GM12878 (cell line): Measurements from ENCODE around the gene C11orf91. TPM values are rescaled to one million over a fixed set of nuclear protein-coding genes. Genes with fewer than 3 reads are reported as not detected.

Experiments used
- ATAC-seq: fragments of 200-7000 bp; cut with Tn5 transposase; 3 replicates; pipeline ENCODE4 v1.9.1; 2020; ENCODE audit warnings: mild to moderate bottlenecking, moderate library complexity
- BruUV-seq: library from RNA; stranded (reverse); fragments of 400-500 nt; replicated peaks from 2 replicates; lab custom pipeline; 2021; lab: Mats Ljungman, UMichigan
- CTCF ChIA-PET: fragments of 300-600 bp; sonication (Branson Sonifier 250); formaldehyde crosslinking; extraction: SDS; loops from one replicate; lab custom pipeline; 2021; ENCODE audit warnings: inconsistent platforms; lab: Yijun Ruan, JAX
- POLR2A ChIA-PET: fragments of 350-600 bp; formaldehyde crosslinking; extraction: SDS; loops from one replicate; lab custom pipeline; 2021; ENCODE audit warnings: inconsistent platforms; lab: Charles Lee
- RAD21 ChIA-PET: fragments of 300-600 bp; sonication (Branson Sonifier 250); formaldehyde crosslinking; loops from one replicate; lab custom pipeline; 2023; ENCODE audit warnings: antibody characterized with exemption; ENCODE audit not compliant: unreplicated experiment; lab: Charles Lee
- SMC1A ChIA-PET: fragments of 300-600 bp; sonication (Branson Sonifier 250); formaldehyde crosslinking; loops from one replicate; lab custom pipeline; 2023; ENCODE audit not compliant: unreplicated experiment, uncharacterized antibody; lab: Charles Lee
- DNase-seq: peaks from one replicate; pipeline ENCODE4 v3.0.0-alpha.2; 2011; ENCODE audit warnings: low read depth, low spot score
- FAIRE-seq: peaks from 3 replicates; lab custom pipeline; 2011; peaks lifted over from hg19 to GRCh38; lab: Jason Lieb, UNC
- H2AFZ ChIP-seq: 2 replicates; pipeline ENCODE4 v1.6.0; 2011; ENCODE audit warnings: low read depth, low read length, control low read depth; ENCODE audit not compliant: control insufficient read depth
- H3K27ac ChIP-seq: 2 replicates; pipeline ENCODE4 v1.5.1; 2011; ENCODE audit warnings: control low read depth; ENCODE audit not compliant: control insufficient read depth, insufficient read depth
- H3K27me3 ChIP-seq, 2 experiments: replicated peaks in 1 of 2; 2 replicates each; pipeline versions ENCODE4 v1.6.0 to v1.6.1; 2011; ENCODE audit warnings: low read length in 1 of 2; ENCODE audit not compliant: control insufficient read depth in 2 of 2, insufficient read depth in 2 of 2
- H3K36me3 ChIP-seq, 2 experiments: 2 replicates each; pipeline ENCODE4 v1.5.1; 2011; ENCODE audit warnings: low read length in 1 of 2; ENCODE audit not compliant: control insufficient read depth in 2 of 2, insufficient read depth in 2 of 2
- H3K4me1 ChIP-seq: 2 replicates; pipeline ENCODE4 v1.6.1; 2011; ENCODE audit warnings: mild to moderate bottlenecking, low read length, moderate library complexity, mixed read lengths; ENCODE audit not compliant: control insufficient read depth, insufficient read depth
- H3K4me2 ChIP-seq: 2 replicates; pipeline ENCODE4 v1.6.0; 2011; ENCODE audit warnings: control low read depth; ENCODE audit not compliant: control insufficient read depth, insufficient read depth
- H3K4me3 ChIP-seq: fragments of 200-600 bp; sonication (generic); 2 replicates; pipeline ENCODE4 v1.5.1; 2016
- H3K79me2 ChIP-seq: 2 replicates; pipeline ENCODE4 v1.6.0; 2011; ENCODE audit warnings: low read length; ENCODE audit not compliant: control insufficient read depth, insufficient read depth
- H3K9ac ChIP-seq: 2 replicates; pipeline ENCODE4 v1.8.0; 2011; ENCODE audit warnings: low read length, control low read depth, mixed read lengths; ENCODE audit not compliant: control insufficient read depth, insufficient read depth
- H3K9me3 ChIP-seq: replicated peaks from 3 replicates; pipeline ENCODE4 v1.5.1; 2011; ENCODE audit warnings: mild to moderate bottlenecking, low read length; ENCODE audit not compliant: control insufficient read depth, insufficient read depth
- H4K20me1 ChIP-seq: 2 replicates; pipeline ENCODE4 v1.6.0; 2011; ENCODE audit not compliant: control insufficient read depth, insufficient read depth
- BHLHE40 ChIP-seq, 2 experiments: fragments of 450-650 bp in 1 of 2; IDR thresholded peaks; 2 replicates each; pipeline ENCODE4 v1.6.1; 2011 to 2017; ENCODE audit warnings: low read depth in 2 of 2, borderline replicate concordance in 1 of 2, improper control_type of control experiment in 1 of 2, low read length in 1 of 2, mild to moderate bottlenecking in 1 of 2
- HDAC6 ChIP-seq: fragments of 200-600 bp; sonication (generic); IDR thresholded peaks from one replicate; pipeline ENCODE4 v1.8.0; 2017; ENCODE audit warnings: antibody characterized with exemption; ENCODE audit not compliant: unreplicated experiment
- MEF2A ChIP-seq: IDR thresholded peaks from 2 replicates; pipeline ENCODE4 v1.6.1; 2011; ENCODE audit warnings: low read depth, mild to moderate bottlenecking, low read length, moderate library complexity; ENCODE audit not compliant: insufficient read depth
- NFYA ChIP-seq: IDR thresholded peaks from 2 replicates; pipeline ENCODE4 v1.6.1; 2011; ENCODE audit warnings: low read depth, mild to moderate bottlenecking, low read length, improper control_type of control experiment, borderline replicate concordance
- SMC3 ChIP-seq: IDR thresholded peaks from 2 replicates; pipeline ENCODE4 v1.6.1; 2011; ENCODE audit warnings: low read length, improper control_type of control experiment, borderline replicate concordance
- YY1 ChIP-seq: IDR thresholded peaks from 2 replicates; pipeline ENCODE4 v1.6.1; 2011; ENCODE audit warnings: low read depth, mild to moderate bottlenecking, low read length
- ZBTB33 ChIP-seq: fragments of 450-650 bp; IDR thresholded peaks from 2 replicates; pipeline ENCODE4 v1.6.1; 2017; ENCODE audit warnings: mild to moderate bottlenecking
- WGBS: methylation state at CpG from one replicate; pipeline ENCODE4 v1.1.6; 2016; ENCODE audit warnings: low lambda C conversion rate; ENCODE audit not compliant: insufficient replicate concordance, insufficient coverage; ENCODE audit errors: missing lambda C conversion rate; 5-methylcytosine and 5-hydroxymethylcytosine counted together
- in situ Hi-C: fragments of 300-500 bp; cut with MboI; formaldehyde crosslinking; loops from 9 replicates; pipeline ENCODE4 v1.14.3; 2018; ENCODE audit warnings: mixed read lengths
- intact Hi-C: fragments of 100-400 bp; cut with micrococcal nuclease; formaldehyde crosslinking; loops from one replicate; pipeline ENCODE4 v1.14.2; 2022; ENCODE audit not compliant: unreplicated experiment
- polyA plus RNA-seq, 11 experiments: library from polyadenylated mRNA; depleted of rRNA in 4 of 11; unstranded in 6 of 11; stranded (reverse) in 5 of 11; fragments of >200 nt; fragmentation: Nextera tagmentation in 4 of 11; fragmentation: Illumina TruSeq in 1 of 11; extraction: Ambion mirVana in 4 of 11; extraction: Trizol in 1 of 11; gene quantifications; 1 replicate in 1 of 11; 2 replicates in 10 of 11; pipeline versions ENCODE4 v1.2.1 to v1.2.3, GENCODE V29; 2011 to 2016; ENCODE audit warnings: inconsistent platforms in 2 of 11, missing spikeins in 2 of 11, low read depth in 1 of 11
- total RNA-seq, 4 experiments: library from RNA; depleted of rRNA in 3 of 4; stranded (reverse); fragments of >200 nt in 3 of 4; fragmentation: Illumina TruSeq in 1 of 4; extraction: Trizol in 1 of 4; gene quantifications; 2 replicates each; pipeline versions ENCODE4 v1.2.1 to v1.2.3, GENCODE V29; 2013 to 2021
- TF ChIP-seq, protein P1 (sequence below): fragments of 450-650 bp; IDR thresholded peaks from 2 replicates; pipeline ENCODE4 v1.6.1; 2016; ENCODE audit warnings: mild to moderate bottlenecking
- TF ChIP-seq, protein P2 (sequence below): IDR thresholded peaks from 2 replicates; pipeline ENCODE4 v1.6.1; 2012; ENCODE audit warnings: mild to moderate bottlenecking, low read depth, low read length

The C11orf91 gene
- total and polyA plus RNA-seq, 10 of the 15 experiments (the other 5 are each of a cell fraction or from before 2014, with no cell fraction given): not detected

- Histone ChIP-seq H3K36me3 (no peaks in the 10 kb centered on the region), H3K27ac (no peak overlapping the region), H3K9me3 (no peaks in the 10 kb centered on the region), H3K4me1 (peaks cover 10% of the 10 kb centered on the region), H3K4me3 (no peak overlapping the region), H4K20me1 (no peaks in the 10 kb centered on the region), H3K4me2 (no peak overlapping the region), H3K79me2 (no peaks in the 10 kb centered on the region), H2AFZ (no peak overlapping the region), H3K27me3 (no peaks in the 10 kb centered on the region), H3K9ac (no peak overlapping the region)
- RAD21 ChIA-PET: no interaction called here
- no peak for DNase-seq
- TF ChIP-seq MEF2A (no peak), SMC3 (no peak), HDAC6 (no peak), YY1 (peak; percentile 80), NFYA (no peak), ZBTB33 (no peak), BHLHE40 (IDR thresholded peaks at IDR 0.05; ENCODE audit: borderline replicate concordance in 1 of 2, low read depth in 2 of 2, low read length in 1 of 2) (no peak)
- TF ChIP-seq, protein P1, sequence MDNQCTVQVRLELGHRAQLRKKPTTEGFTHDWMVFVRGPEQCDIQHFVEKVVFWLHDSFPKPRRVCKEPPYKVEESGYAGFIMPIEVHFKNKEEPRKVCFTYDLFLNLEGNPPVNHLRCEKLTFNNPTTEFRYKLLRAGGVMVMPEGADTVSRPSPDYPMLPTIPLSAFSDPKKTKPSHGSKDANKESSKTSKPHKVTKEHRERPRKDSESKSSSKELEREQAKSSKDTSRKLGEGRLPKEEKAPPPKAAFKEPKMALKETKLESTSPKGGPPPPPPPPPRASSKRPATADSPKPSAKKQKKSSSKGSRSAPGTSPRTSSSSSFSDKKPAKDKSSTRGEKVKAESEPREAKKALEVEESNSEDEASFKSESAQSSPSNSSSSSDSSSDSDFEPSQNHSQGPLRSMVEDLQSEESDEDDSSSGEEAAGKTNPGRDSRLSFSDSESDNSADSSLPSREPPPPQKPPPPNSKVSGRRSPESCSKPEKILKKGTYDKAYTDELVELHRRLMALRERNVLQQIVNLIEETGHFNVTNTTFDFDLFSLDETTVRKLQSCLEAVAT: no peak
- TF ChIP-seq, protein P2, sequence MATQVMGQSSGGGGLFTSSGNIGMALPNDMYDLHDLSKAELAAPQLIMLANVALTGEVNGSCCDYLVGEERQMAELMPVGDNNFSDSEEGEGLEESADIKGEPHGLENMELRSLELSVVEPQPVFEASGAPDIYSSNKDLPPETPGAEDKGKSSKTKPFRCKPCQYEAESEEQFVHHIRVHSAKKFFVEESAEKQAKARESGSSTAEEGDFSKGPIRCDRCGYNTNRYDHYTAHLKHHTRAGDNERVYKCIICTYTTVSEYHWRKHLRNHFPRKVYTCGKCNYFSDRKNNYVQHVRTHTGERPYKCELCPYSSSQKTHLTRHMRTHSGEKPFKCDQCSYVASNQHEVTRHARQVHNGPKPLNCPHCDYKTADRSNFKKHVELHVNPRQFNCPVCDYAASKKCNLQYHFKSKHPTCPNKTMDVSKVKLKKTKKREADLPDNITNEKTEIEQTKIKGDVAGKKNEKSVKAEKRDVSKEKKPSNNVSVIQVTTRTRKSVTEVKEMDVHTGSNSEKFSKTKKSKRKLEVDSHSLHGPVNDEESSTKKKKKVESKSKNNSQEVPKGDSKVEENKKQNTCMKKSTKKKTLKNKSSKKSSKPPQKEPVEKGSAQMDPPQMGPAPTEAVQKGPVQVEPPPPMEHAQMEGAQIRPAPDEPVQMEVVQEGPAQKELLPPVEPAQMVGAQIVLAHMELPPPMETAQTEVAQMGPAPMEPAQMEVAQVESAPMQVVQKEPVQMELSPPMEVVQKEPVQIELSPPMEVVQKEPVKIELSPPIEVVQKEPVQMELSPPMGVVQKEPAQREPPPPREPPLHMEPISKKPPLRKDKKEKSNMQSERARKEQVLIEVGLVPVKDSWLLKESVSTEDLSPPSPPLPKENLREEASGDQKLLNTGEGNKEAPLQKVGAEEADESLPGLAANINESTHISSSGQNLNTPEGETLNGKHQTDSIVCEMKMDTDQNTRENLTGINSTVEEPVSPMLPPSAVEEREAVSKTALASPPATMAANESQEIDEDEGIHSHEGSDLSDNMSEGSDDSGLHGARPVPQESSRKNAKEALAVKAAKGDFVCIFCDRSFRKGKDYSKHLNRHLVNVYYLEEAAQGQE: no peak
- FAIRE-seq: no peak
- POLR2A ChIA-PET: no interaction called here
- SMC1A ChIA-PET: no interaction called here
- peak; percentile 50; the same call in 2 of the 3 replicates for ATAC-seq
- WGBS: 72% methylated on average over 4 of the region's 4 CpGs
- intact Hi-C loops (no loop called here), in situ Hi-C loops (no loop called here)
- CTCF ChIA-PET: no interaction called here
- no TSS peak for BruUV-seq
These were observed 39.7 kb downstream of the C11orf91 start for GRCh38 chr11:33660962-33661361.
